Activated CD4-positive, CD25-positive, alpha-beta regulatory T cell treated with anti-CD3 and anti-CD28 coated beads, Interleukin-2, amount 50 U/mL, for 16 hours (primary cell): ENCODE data around the gene ARID4B.
"Not testable (repeated sequence)": the region's sequence is repeated elsewhere in the genome, so short reads cannot be mapped to it uniquely, and the experiment has no call there.

Experiments
- DNase-seq: peaks from one replicate; pipeline ENCODE4 v3.0.0-alpha.2; 2020; ENCODE audit warnings: low read depth, low spot score

ARID4B gene

DNA sequence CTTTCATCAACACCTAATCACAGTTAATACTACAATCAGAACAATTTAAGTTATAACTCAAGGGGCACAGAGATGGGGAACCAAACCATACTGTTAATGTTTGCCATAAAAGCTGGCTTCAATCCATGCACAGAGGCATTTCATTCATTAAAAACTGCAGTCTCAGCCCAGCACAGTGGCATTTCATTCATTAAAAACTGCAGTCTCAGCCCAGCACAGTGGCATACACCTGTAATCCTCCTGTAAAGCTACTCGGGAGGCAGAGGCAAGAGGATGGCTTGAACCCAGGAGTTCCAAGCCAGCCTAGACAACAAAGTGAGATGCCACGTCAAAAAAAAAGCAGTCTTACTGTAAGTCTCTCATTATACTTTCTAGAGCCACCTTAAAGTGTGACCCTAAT, 29.2 kb downstream of the ARID4B start:
- no peak for DNase-seq

DNA sequence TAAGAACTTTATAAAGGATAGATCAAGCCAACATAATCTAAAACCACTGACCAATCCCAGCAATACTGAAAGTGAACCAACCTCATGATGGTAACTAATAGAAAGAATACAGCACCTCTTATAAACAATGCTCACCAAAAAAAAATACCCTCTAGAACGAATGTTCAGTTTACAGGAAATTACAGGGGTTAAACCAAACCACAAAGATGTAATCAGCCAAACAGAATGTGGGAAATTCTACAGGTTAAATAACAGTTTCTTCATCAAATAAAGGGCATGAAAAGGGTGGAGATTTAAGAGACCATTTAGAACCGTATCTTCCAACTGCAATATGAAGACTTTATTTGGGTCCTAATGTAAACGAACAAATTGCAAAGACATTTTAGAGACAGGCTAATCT, 30.4 kb downstream of the ARID4B start:
- no peak for DNase-seq

DNA sequence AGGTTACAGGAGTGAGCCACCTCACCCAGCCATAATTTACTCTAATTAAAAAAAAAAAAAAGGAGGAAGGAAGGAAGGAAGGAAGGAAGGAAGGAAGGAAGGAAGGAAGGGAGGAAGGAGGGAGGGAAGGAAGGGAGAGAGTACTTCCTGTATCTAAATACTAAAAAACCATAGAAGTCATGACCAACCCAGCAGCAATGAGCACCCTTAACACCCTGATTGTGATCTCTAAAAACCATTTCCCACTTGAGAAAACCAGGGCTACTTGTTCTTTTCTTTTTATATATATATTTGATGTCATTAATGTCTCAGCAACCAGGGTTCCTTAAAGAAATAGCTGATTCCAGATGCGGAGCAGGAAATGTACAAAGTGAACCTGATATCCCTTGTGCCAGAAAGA, 31.2 kb downstream of the ARID4B start:
- DNase-seq, result no peak

DNA sequence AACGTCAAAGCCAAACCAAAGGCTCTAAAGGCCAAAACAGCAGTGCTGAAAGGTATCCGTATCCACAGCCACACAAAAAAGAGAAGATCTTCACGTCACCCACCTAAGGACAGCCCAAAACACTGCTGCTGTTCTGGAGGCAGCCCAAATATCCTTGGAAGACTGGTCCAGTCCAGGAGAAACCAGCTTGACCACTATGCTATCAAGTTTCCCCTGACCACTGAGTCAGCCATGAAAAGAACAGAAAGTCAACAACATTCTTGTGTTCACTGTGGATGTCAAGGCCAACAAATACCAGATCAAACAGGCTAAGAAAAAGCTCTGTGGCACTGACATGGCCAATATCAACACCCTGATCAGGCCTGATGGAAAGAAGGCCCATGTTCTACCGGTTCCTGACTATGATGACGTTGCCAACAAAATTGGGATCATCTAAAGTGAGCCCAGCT, 32.1 kb downstream of the ARID4B start:
- DNase-seq, result no peak

DNA sequence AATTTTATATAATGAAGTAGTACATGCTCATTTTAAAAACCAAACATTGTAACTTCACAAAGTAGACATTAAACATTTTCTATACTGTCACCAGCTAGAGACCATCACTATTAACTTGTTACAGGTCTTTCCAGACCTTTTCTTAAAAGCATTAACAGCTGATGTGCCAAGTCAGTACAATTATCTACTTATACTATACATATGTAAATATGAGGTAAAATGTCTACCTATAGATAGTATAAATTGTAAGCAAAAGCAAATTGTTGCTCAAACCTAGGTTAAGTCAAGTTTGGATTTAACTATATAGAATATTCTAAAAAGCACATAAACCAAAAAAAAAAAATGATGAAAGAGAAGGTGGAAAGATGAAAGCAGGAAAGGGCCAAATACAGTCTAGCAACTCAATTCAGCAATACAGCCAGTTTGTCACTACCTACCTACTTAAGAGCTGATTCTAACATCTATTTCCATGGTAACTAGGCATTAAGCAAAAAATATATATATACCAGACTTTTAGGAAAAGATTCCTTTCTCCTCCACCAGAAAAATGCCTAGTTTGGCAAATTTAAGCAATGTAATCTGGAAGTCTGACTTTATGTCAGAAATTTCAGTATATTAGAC, 34.5 kb downstream of the ARID4B start:
- no peak for DNase-seq

DNA sequence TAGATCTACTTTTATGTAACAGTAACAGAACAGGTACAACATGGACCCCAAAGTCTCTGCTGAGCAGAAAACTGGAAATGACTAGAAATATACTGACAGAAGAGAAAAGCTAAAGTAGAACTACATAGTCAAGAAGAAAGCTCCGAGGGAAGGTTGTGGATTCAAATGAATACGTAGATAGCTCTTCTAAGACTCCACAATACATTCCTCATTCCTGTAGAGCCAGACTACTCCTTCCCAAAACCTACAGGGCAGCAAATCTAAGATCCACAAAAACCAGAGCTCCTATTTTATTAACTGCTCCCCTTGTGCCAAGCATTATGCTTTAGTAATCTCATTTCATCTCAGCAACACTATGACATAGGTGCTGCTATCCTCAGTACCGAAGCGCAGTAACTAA, 35.2 kb downstream of the ARID4B start:
- DNase-seq, result no peak

DNA sequence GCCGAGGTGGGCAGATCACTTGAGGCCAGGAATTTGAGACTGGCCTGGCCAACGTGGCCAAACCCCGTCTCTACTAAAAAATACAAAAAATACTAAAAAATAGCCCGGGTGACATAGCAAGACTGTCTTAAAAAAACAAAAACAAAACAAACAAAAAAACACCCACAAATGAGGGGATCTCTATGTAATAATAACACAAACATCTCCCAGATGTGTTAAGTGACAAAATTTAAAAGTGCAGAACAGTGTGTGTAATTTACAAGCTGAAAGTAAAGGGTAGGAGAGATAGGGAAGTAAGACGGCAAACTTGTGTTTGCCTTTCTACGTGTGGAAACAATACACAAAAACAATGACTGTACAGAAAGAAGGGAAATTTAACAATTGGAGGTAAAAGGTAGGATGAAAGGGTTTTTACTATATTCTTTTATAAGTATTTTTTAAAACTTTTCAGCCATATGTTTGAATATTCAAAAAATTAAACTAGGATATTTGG, 36.3 kb downstream of the ARID4B start:
- no peak for DNase-seq

DNA sequence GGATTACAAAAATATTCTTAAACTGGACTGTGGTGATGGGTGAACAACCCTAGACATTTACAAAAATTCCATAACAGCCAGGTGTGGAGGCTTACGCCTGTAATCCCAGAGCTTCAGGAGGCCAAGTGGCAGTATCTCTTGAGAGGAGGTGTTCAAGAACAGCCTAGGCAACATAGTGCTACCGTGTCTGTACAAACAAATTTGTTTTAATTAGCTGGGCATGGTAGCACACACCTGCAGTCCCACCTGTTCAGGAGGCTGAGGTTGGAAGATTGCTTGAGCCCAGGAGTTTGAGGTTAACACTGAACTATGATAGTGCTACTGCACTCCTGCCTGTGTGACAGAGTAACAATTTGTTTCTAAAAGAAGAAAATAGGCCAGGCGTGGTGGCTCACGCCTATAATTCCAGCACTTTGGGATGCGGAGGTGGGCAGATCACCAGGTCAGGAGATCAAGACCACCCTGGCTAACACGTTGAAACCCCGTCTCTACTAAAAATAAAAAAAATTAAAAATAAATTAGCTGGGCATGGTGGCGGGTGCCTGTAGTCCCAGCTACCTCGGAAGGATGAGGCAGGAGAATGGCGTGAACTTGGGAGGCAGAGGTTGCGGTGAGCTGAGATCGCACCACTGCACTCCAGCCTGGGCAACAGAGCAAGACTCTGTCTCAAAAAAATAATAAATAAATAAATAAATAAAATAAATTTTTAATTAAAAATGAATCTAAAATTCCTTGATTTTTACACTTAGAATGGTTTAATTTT, 37.1 kb downstream of the ARID4B start:
- DNase-seq, result no peak

DNA sequence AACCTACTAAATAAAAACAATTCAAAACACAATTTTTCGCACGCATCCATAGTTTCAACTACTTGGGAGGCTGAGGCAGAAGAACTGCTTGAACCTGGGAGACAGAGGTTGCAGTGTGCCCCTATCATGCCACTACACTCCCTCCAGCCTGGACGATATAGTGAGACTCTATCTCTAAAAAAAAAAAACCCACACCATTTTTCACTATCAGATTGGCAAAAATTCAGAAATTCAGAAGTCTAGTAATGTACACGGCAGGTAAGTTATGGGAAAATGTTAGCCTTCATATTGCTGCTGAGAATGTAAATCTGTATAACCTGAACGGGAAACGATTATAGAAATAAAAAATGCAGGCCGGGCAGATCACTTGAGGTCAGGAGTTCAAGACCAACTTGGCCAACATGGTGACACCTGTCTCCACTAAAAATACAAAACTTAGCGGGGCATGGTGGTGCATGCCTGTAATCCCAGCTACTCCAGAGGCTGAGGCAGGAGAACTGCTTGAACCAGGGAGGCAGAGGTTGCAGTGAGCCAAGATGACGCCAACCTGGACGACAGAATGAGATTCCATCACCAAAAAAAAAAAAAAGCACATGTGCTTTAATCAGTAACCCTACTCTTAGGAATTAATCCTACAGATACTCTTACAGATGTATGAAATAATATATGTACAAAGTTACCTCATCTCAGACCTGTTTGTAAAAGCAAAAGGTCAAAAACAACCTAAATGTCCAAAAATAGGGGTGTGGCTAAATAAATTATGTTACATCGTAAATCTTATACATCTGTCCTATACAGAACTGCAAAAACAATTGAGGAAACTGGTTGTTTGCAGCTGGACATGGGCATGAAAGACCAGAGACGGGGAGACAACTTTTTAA, 37.9 kb downstream of the ARID4B start:
- DNase-seq, result no peak

DNA sequence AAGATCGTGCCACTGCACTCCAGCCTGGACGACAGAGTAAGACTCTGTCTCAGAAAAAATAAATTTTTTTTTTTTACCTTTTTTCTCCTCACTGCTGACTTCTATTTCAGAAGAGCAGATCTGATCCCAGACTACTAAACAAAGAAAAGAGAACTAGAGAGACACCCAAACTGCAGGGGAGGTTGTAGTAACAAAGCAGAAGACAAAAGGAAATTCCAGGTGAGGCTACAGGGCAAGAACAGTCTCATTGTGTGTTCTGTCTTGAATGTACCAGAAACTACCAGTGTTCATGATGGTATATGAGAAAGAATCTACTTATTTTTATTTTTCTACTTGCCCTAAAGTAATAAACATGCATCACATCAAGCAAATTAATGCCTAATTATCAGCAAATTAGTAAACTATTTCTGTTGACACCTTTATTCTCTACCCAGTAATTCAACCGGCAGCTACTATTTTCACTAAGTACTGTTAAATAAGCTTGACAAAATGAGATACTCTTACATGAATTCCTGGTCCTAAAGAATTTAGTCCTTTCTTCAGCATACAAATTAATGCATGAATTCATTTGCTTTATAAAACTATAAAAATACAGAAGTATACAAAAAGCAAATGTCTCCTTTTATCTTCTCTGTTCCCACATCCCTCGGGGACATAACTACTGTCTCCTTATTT, 40.6 kb downstream of the ARID4B start:
- DNase-seq, result no peak

DNA sequence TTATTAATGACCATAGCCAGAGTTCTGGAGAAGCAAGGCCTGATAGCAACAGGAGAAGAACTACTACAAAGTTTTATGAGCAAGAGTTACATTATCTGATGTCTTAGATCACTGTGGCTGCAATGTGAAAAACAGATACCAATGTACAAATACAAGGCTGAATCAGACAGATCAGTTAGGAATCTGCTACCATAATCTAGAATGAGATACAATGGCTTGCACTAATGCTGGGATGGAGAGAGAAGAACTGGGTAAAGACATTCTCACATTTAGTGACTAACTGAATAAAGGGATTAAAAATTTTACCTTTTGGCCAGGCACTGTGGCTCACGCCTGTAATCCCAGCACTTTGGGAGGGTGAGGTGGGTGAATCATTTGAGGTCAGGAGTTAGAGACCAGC, 41.3 kb downstream of the ARID4B start:
- DNase-seq, result no peak

DNA sequence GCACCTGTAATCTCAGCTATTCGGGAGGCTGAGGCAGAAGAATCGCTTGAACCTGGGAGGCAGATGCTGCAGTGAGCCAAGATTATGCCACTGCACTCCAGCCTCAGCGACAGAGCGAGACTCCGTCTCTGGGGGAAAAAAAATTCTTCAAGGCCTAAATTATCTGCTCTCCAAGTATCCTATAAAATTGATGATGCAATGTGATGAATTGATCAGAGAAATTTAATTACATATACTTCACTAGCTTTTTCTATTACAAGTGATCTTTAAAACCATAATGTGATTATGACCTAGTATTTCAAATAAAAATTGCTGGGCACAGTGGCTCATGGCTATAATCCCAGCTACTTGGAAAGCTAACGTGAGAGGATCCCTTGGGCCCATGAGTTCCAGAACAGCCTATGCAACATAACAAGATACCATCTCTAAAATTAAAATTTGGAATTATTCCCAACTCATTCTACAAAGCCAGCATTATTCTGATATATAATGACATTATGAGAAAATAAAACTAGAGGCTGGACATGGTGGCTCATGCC, 43.7 kb downstream of the ARID4B start:
- DNase-seq, result no peak

DNA sequence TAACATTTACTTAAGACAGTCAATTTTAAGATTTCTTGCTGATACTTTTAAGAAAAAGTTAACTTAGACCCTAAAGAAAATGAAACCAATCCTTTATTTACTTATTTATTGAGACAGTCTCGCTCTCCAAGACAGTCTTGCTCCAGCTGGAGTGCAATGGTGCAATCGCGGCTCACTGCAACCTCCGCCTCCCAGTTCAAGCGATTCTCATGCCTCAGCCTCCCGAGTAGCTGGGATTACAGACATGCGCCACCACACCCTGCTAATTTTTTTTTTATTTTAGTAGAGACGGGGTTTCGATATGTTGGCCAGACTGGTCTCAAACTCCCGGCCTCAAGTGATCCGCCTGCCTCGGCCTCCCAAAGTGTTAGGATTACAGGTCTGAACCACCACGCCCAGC, 44.3 kb downstream of the ARID4B start:
- DNase-seq, result not testable (repeated sequence)

DNA sequence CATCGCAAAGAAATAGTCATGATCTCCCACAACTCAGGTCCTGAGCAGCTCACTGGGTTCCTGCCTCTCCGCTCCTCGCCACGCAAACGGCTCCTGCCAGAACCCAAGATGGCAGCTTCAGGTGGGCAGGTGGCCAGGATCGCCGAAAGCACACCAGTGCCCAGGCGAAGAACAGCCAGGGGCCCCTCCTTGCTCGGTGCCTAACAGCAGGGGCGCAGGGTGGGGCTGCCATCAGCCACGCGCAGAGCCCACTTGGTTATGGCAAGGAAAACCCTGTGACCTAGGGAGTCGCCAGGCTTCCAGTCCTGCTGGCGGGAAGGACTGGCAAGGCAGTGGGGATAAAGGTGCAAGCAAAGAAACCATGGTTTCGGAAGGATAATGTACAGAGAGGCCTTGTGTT, 47.5 kb downstream of the ARID4B start:
- DNase-seq, result no peak

DNA sequence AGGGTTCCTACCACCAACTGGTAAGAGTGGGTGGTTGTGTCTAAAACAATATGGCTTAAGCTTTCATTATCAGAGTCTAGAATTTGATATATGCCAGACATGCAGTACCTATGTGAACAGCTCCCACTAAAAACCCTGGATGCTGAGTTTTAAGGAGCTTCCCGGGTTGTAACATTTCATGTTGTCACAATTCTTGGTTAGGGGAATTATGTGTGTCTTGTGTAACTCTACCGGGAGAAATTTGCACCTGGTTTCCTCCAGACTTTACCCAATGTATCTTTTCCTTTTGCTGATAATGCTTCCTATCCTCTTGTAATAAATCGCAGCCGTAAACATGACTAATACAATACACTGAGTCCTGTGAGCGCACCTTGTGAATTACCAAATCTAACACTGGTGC, 48.3 kb downstream of the ARID4B start:
- DNase-seq, result no peak

DNA sequence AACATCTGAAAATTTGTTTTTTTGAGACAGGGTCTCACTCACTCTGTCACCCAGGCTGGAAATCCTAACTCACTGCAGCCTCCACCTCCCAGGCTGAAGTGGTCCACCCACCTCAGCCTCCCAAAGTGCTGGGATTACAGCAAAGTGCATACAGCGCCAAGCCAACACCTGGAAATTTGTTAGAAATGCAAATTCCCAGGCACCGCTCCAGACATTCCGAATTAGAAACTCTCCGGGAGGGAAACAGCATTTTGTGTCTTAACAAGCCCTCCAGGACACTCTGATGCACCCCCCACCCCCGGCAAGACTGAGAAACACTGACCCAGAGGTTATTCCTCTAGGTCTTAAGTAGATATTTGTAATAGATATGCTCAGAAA, 49.1 kb downstream of the ARID4B start:
- no peak for DNase-seq

DNA sequence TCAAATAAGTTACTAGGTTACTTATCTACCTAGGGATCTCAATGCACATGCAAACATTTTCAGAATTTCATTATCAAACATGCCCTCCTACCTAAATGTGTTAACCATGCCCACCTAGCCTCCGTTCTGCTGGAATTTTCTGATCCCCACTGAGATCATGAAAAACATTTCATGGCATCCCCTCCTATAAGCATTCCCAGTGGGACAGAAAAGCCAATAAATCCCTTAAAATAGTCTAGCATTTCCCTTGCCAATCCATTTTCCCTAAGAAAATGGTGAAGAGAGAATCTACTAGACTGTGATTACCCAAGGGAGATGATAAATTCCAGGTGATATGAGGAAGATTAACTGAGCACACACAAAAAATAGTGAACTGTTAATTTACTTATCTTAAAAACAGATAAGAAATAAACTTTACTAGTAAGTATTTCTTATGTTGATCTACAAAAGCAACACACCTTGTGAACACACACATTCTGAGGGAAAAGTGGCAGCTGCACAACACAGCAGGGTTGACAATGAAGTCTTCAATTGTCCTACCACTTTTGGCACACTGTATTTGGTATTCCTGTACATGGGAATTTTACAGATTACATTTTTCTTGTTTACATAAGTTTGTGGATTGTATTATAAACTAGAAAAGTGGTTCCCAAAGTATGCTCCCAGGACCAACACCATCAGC, 49.6 kb downstream of the ARID4B start:
- no peak for DNase-seq

DNA sequence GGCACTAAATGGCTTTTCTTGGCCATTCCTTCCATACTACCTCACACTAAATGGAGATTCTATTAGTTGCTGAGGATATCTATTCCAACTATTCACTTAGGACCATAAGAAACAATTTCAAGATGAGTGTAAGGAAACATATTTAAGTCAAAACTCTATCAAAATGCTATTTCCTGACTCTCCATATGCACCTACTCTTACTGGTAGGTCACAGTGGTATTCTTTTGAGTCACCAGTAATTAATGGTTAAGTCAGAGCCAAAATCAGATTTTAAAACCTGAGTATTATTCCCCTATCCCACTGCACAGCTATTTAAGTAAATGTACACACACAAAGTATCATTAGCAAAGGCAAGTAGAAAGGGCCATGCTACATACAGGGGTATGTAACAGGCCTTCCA, 50.3 kb downstream of the ARID4B start:
- DNase-seq, result no peak

DNA sequence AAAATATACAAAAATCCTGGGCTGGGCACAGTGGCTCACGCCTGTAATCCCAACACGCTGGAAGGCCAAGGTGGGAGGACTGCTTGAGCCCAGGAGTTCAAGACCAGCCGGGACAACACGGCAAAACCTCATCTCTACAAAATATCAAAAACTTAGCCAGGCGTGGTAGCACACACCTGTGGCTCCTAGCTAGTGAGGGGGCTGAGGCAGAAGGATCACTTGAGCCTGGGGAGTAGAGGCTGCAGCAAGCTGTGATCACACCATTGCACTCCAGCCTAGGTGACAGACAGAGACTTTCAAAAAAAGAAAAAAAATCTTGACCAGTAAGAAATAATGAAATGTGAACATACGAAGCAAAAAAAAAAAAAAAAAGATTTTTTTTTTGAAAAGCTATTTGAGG, 52.1 kb downstream of the ARID4B start:
- DNase-seq, result no peak

DNA sequence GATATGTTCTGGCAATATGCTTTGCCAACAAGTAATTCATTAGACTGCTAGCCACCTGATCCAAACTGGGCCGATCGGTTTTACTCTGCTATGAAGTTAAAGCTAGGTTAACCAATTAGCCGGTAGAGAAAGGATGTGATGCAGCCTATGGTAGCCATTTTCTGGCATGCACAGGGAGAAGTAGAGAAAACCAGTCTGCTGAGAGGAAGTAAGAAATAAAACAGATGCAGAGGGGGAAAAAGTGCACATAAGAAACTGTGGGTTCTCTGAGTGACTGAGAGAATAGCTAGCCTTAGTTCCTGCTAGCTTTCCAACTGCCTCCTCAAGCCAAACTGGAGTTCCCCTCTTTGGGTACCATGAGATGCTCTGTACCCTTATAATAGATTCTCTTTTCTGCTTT, 52.8 kb downstream of the ARID4B start:
- DNase-seq, result no peak

DNA sequence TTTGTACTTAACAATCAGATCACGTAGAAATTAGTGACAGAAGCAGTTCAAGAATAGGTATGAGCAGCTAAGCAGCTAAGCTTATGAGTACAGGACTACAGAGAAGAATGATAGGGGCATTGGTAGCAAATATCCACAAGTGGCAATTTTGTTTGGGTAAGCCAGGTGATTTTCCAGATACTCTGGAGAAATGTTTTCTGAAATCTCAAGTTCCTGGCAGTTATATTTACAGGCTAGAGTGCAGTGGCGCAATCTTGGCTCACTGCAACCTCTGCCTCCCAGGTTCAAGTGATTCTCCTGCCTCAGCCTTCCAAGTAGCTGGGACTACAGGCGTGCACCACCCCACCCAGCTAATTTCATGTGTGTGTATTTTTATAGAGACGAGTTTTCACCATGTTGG, 55.1 kb downstream of the ARID4B start:
- DNase-seq, result no peak
